Measurements from ENCODE around the gene TNRC6B.

- no peak for TF ChIP-seq CTCF (IDR thresholded peaks at IDR 0.05; ENCODE audit: low read depth, low read length)
- TF ChIP-seq POLR2A (IDR thresholded peaks at IDR 0.05; ENCODE audit: extremely low read depth, insufficient read length), result no peak
These were observed 23.2 kb downstream of the TNRC6B start for GRCh38 chr22:40200795-40201530.
